Hepatocyte (in vitro differentiated cells): ENCODE data around the gene RIPK4. TPM values are rescaled to one million over a fixed set of nuclear protein-coding genes. Genes with fewer than 3 reads are reported as not detected.

Experiments
- DNase-seq: peaks from one replicate; pipeline ENCODE4 v3.0.0-alpha.2; 2016; ENCODE audit warnings: low spot score
- H2AFZ ChIP-seq: fragments of 200-600 bp; sonication (generic); 2 replicates; pipeline ENCODE4 v1.6.0; 2016; ENCODE audit warnings: antibody characterized with exemption, mild to moderate bottlenecking
- H3K27ac ChIP-seq: fragments of 200-600 bp; sonication (generic); 2 replicates; pipeline ENCODE4 v1.5.1; 2016; ENCODE audit warnings: mild to moderate bottlenecking
- H3K27me3 ChIP-seq: fragments of 200-600 bp; sonication (generic); 2 replicates; pipeline ENCODE4 v1.6.1; 2016
- H3K36me3 ChIP-seq: fragments of 200-600 bp; sonication (generic); replicated peaks from 2 replicates; pipeline ENCODE4 v1.5.1; 2016; ENCODE audit warnings: low read depth; ENCODE audit not compliant: insufficient read depth
- H3K4me1 ChIP-seq: fragments of 200-600 bp; sonication (generic); 2 replicates; pipeline ENCODE4 v1.5.1; 2016; ENCODE audit warnings: mild to moderate bottlenecking, moderate library complexity; ENCODE audit not compliant: insufficient read depth
- H3K4me2 ChIP-seq: fragments of 200-600 bp; sonication (generic); 2 replicates; pipeline ENCODE4 v1.6.0; 2016
- H3K4me3 ChIP-seq: fragments of 200-600 bp; sonication (generic); 2 replicates; pipeline ENCODE4 v1.5.1; 2016; ENCODE audit warnings: mild to moderate bottlenecking
- H3K79me2 ChIP-seq: fragments of 200-600 bp; sonication (generic); 2 replicates; pipeline ENCODE4 v1.6.0; 2017; ENCODE audit warnings: mild to moderate bottlenecking
- H3K9me2 ChIP-seq: fragments of 200-600 bp; sonication (generic); replicated peaks from 2 replicates; pipeline ENCODE4 v1.6.0; 2017; ENCODE audit warnings: mild to moderate bottlenecking; ENCODE audit not compliant: insufficient read depth
- H3K9me3 ChIP-seq: fragments of 200-600 bp; sonication (generic); 2 replicates; pipeline ENCODE4 v1.5.1; 2016; ENCODE audit warnings: low read depth, mild to moderate bottlenecking
- H4K20me1 ChIP-seq: fragments of 200-600 bp; sonication (generic); 2 replicates; pipeline ENCODE4 v1.6.0; 2016; ENCODE audit warnings: mild to moderate bottlenecking; ENCODE audit not compliant: insufficient read depth, poor library complexity, severe bottlenecking
- EZH2 ChIP-seq: fragments of 200-600 bp; sonication (generic); IDR thresholded peaks from 2 replicates; pipeline ENCODE4 v1.6.1; 2016; ENCODE audit warnings: antibody characterized with exemption, mild to moderate bottlenecking, borderline replicate concordance
- EZH2phosphoT487 ChIP-seq: fragments of 200-600 bp; sonication (generic); IDR thresholded peaks from one replicate; pipeline ENCODE4 v1.6.1; 2018; ENCODE audit warnings: antibody characterized with exemption, mild to moderate bottlenecking, low read depth, moderate library complexity; ENCODE audit not compliant: unreplicated experiment, severe bottlenecking
- WGBS: methylation state at CpG from one replicate; pipeline ENCODE4 v1.1.6; 2016; ENCODE audit warnings: low lambda C conversion rate; ENCODE audit errors: missing lambda C conversion rate; 5-methylcytosine and 5-hydroxymethylcytosine counted together
- polyA plus RNA-seq: library from polyadenylated mRNA; unstranded; fragments of >200 nt; fragmentation: Nextera tagmentation; extraction: Ambion mirVana; gene quantifications from 2 replicates; pipeline ENCODE4 v1.2.1, GENCODE V29; 2016
- total RNA-seq: library from RNA; depleted of rRNA; stranded (reverse); fragments of >200 nt; gene quantifications from 2 replicates; pipeline ENCODE4 v1.2.3, GENCODE V29; 2014
- TF ChIP-seq, protein P1 (sequence below): fragments of 200-600 bp; sonication (generic); IDR thresholded peaks from 2 replicates; pipeline ENCODE4 v1.5.1; 2016; ENCODE audit warnings: antibody characterized with exemption, mild to moderate bottlenecking; ENCODE audit not compliant: poor library complexity

Gene RIPK4
- total and polyA plus RNA-seq, 2 experiments from 2014 or later: 28.1 to 32.8 TPM

DNA sequence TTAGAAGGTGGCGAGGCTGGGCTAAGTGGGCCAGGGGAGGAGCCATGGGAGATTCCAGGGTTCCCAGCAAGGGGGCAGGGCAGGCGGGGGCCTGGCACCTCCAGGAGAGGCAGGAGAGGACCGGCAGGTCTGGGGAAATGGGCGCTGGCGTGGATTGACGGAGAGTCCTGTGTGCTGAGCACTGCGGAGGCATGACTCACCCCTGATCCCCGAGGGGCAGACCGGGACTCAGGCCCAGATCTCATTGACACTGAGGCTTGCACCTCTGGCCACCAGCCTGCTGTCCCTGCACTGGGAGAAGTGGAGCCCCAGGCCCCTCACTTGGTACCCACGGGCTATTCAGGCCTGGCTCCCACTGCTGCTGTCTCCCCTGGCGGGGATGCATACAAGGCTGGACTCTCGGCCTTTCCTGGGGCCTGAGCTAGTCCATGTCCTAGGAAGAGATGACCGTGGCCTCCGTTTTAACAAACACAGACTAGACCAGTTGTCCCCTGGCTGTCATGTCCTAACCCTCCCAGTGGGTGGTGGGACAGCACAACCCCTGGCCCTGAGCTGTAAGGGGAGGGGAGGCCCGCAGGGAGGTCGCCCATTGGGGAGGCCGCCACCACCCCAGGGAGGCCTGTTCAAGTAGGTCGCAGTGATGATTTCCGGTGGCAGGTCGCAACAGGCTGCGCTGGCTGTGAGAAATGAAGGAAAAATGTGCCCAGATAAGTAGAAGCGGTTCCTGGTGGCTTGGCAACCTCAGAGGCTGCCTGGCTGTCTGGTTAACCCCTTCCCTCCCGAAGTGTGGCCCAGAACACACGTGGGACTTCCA lies 39.7 kb downstream of the RIPK4 start:
- no peak overlapping the region for H3K4me2 ChIP-seq
- H3K4me3 ChIP-seq: no peak overlapping the region
- no peaks in the 10 kb centered on the region for H3K36me3 ChIP-seq
- H2AFZ ChIP-seq: no peak overlapping the region
- TF ChIP-seq EZH2: no peak
- TF ChIP-seq EZH2phosphoT487: no peak
- TF ChIP-seq, protein P1, sequence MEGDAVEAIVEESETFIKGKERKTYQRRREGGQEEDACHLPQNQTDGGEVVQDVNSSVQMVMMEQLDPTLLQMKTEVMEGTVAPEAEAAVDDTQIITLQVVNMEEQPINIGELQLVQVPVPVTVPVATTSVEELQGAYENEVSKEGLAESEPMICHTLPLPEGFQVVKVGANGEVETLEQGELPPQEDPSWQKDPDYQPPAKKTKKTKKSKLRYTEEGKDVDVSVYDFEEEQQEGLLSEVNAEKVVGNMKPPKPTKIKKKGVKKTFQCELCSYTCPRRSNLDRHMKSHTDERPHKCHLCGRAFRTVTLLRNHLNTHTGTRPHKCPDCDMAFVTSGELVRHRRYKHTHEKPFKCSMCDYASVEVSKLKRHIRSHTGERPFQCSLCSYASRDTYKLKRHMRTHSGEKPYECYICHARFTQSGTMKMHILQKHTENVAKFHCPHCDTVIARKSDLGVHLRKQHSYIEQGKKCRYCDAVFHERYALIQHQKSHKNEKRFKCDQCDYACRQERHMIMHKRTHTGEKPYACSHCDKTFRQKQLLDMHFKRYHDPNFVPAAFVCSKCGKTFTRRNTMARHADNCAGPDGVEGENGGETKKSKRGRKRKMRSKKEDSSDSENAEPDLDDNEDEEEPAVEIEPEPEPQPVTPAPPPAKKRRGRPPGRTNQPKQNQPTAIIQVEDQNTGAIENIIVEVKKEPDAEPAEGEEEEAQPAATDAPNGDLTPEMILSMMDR: no peak
- peaks cover 8% of the 10 kb centered on the region for H3K4me1 ChIP-seq
- peak overlapping the region; percentile 41 for H3K27ac ChIP-seq
- 67% methylated on average over 20 of the region's 24 CpGs for WGBS
- no peaks in the 10 kb centered on the region for H3K27me3 ChIP-seq
- no peaks in the 10 kb centered on the region for H3K9me3 ChIP-seq
- DNase-seq: peak; percentile 53
- H3K9me2 ChIP-seq: no peaks in the 10 kb centered on the region
- H3K79me2 ChIP-seq: no peaks in the 10 kb centered on the region
- H4K20me1 ChIP-seq: no peaks in the 10 kb centered on the region

DNA sequence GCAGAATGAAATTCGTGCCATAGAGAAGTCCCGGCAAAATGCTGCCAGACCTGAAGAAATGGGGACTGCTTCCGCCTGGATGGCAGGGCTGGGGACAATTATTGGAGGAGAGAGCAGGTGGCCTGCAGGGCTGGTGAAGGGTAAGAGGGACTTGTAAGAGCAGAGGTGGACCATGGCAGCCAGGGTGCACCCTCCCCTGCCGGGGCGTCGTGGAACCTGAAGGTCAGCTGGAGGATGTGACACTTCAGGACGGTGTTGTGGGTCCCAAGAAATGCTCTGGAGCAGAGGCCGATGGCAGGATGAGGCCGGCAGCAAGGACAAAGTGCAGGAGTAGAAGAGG lies 40.3 kb downstream of the RIPK4 start:
- H4K20me1 ChIP-seq: no peaks in the 10 kb centered on the region
- H2AFZ ChIP-seq: no peak overlapping the region
- no peaks in the 10 kb centered on the region for H3K36me3 ChIP-seq
- no peak overlapping the region for H3K4me2 ChIP-seq
- peaks cover 8% of the 10 kb centered on the region for H3K4me1 ChIP-seq
- H3K27me3 ChIP-seq: no peaks in the 10 kb centered on the region
- no peaks in the 10 kb centered on the region for H3K9me2 ChIP-seq
- WGBS: 86% methylated on average over 9 of the region's 9 CpGs
- H3K4me3 ChIP-seq: no peak overlapping the region
- DNase-seq: no peak
- no peaks in the 10 kb centered on the region for H3K79me2 ChIP-seq
- no peak overlapping the region for H3K27ac ChIP-seq
- no peaks in the 10 kb centered on the region for H3K9me3 ChIP-seq
- TF ChIP-seq EZH2 (no peak), EZH2phosphoT487 (no peak)
- TF ChIP-seq, protein P1: no peak

DNA sequence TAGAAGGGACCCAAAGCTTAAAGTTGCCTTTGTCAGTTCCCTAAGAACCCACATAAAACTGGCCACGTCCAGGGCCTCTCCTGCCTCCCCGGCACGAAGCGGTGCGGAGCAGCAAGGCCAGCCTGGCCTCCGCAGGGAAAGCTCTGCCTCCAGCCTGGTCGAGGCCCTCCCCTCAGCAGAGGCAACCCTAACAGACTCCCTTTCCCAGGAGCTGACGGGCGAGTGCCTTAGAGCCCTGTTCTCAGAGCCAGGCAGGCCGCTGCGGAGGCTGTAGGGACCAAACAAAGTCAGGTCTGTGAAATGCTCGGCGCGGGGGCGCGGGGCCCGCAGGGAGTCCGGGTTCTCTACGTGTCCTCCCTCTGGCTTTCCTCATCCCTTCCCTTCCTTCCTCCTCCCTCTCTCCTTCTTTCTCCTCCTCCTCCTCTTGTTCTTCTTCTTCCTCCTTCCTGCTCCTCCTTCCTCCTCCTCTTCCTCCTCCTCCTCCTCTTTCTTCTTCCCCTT lies 40.7 kb downstream of the RIPK4 start:
- WGBS: 62% methylated on average over 19 of the region's 19 CpGs
- TF ChIP-seq, protein P1: no peak
- no peak for TF ChIP-seq EZH2
- no peak for TF ChIP-seq EZH2phosphoT487
- Histone ChIP-seq H3K4me2 (peak overlapping the region; percentile 63), H3K4me1 (peaks cover 8% of the 10 kb centered on the region), H3K9me2 (no peaks in the 10 kb centered on the region), H3K36me3 (no peaks in the 10 kb centered on the region), H3K79me2 (no peaks in the 10 kb centered on the region), H2AFZ (no peak overlapping the region), H3K27me3 (no peaks in the 10 kb centered on the region), H4K20me1 (no peaks in the 10 kb centered on the region), H3K4me3 (no peak overlapping the region), H3K27ac (no peak overlapping the region), H3K9me3 (no peaks in the 10 kb centered on the region)
- DNase-seq: no peak
